AML-193 (cell line): ENCODE data around the gene FNDC3A.
"Not testable (repeated sequence)": the region's sequence is repeated elsewhere in the genome, so short reads cannot be mapped to it uniquely, and the experiment has no call there.

Experiments
- DNase-seq, 2 experiments: peaks; one replicate each; lab custom pipeline; 2025; lab: John Stamatoyannopoulos, UW

Gene FNDC3A

GRCh38 chr13:49042476-49042875, 66.8 kb downstream of the FNDC3A start:
- no peak for DNase-seq

DNA sequence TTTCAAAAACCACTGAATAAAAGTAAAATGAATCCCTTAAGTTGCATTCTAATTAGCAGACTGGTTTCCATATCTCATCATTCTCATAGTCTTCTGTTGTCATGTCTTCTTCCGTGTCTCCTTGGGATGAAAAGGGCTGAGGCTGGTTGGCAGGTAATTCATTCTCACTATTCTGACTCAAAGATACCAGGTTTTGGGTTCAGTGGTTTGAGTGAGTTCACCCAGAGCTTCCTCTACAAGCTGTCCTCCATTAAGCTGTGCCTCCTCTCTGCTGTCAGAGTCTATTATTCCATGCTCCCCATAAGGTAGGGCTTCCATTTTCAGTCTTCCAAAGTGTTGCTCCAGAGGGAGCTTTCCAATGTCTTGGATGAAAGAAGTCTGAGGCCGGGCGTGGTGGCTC, 68.3 kb downstream of the FNDC3A start:
- no peak for DNase-seq

GRCh38 chr13:49044836-49045235, 69.1 kb downstream of the FNDC3A start:
- DNase-seq = no peak

DNA sequence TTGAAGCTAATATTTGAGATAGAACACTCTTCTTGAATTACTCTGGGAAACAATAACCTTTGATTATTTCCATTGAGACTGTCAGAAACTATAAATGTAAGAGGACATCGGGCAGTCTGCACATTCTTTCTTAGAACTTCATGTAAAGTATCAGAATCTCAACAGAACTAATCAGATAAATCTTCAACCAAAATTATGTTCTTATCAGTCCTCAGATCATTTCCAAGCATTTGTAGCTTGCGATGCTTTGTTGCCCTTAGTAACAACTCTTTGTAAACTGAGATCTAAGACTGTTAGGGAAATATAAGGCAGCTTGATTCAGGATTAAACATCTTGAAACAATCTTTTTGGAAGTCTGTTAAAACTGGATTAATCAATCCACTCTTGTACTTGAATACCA, 70.3 kb downstream of the FNDC3A start:
- DNase-seq = no peak

GRCh38 chr13:49046519-49046918, 70.8 kb downstream of the FNDC3A start:
- no peak for DNase-seq

GRCh38 chr13:49052813-49053212, 77.1 kb downstream of the FNDC3A start:
- no peak for DNase-seq

DNA sequence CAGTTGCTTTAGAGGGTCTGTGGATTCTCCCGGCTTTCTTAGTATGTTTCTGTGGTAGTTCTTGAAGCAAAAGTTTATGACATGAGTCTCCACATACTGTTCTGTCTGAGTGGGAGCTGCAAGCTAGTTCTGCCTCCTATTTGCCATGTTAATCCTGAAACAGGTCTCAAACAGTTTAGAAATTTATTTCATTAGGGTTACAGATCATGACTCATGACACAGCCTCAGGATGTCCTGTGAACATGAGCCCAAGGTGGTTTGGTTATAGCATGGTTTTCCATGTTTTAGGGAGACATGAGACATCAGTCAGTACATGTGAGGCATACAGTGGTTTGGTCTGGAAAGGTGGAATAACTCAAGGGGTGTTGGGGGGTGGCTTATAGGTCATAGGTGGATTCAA, 77.5 kb downstream of the FNDC3A start:
- DNase-seq = no peak

DNA sequence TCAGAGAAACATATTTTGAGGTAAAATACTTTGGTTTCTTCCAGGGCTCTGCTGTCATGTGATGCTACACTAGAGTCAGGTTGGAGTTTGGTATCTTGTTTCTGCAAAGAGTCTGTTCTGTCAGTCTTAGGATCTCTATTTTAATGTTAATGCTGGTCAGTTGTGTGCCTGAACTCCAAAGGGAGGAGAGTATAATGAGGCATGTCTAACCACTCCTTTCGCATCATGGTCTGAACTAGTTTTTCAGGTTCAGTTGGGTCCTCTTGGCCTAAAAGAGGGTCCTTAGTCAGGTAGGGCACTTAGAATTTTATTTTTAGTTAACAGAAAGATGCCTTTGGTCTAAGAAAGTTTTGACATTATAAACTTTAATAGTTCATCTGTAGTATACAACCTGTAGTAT, 78.2 kb downstream of the FNDC3A start:
- DNase-seq = no peak

DNA sequence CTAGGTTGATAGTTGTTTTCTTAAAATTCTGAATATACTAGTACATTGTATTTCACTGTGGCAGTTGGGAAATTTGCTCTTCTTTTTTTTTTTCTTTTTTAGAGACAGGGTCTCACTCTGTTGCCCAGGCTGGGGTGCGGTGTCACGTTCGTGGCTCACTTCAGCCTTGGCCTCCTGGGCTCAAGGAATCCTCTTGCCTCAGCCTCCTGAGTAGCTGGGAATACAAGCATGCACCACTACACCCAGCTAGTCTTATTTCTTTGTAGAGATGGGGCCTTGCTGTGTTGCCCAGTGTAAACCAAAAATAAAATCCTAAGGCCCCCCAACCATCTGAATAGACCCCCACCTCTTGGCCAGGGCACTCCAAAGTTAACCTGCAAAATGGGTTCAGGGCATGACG, 79.3 kb downstream of the FNDC3A start:
- no peak for DNase-seq

GRCh38 chr13:49057176-49057575, 81.5 kb downstream of the FNDC3A start:
- no peak for DNase-seq

- DNase-seq = no peak
Measured at GRCh38 chr13:49058761-49059160, 83.0 kb downstream of the FNDC3A start.

- DNase-seq = no peak
Measured at GRCh38 chr13:49060678-49061387, 85.1 kb downstream of the FNDC3A start.

DNA sequence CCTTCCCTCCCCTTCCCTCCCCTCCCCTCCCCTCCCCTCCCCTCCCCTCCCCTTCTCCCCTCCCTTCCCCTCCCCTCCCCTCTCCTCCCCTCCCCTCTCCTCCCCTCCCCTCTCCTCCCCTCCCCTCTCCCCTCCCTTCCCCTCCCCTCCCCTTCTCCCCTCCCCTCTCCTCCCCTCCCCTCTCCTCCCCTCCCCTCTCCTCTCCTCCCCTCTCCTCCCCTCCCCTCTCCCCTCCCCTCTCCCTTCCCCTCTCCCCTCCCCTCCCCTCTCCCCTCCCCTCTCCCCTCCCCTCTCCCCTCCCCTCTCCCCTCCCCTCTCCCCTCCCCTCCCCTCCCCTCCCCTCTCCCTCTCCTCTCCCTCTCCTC, 85.7 kb downstream of the FNDC3A start:
- DNase-seq = not testable (repeated sequence)

GRCh38 chr13:49062297-49062896, 86.7 kb downstream of the FNDC3A start:
- peak; percentile 72 to 78 for DNase-seq

DNA sequence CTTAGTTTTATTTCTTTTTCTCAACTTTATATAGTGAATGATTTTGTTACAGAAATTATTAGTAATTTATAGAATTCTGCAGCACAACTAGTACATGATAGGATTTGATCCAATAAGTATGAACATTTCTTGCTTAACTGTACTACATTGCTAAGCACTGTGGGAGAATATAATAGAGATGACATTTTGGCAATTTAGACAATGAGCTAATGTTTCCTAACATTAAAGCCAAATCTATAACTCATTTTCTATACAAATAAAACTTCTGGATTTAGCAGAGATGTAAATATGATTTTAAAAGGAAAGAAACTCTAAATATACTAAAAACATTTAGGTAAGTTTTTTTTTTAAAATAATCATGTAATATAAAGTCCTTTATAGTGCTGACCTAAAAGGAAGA, 87.3 kb downstream of the FNDC3A start:
- no peak for DNase-seq

GRCh38 chr13:49063497-49063896, 87.8 kb downstream of the FNDC3A start:
- no peak for DNase-seq

DNA sequence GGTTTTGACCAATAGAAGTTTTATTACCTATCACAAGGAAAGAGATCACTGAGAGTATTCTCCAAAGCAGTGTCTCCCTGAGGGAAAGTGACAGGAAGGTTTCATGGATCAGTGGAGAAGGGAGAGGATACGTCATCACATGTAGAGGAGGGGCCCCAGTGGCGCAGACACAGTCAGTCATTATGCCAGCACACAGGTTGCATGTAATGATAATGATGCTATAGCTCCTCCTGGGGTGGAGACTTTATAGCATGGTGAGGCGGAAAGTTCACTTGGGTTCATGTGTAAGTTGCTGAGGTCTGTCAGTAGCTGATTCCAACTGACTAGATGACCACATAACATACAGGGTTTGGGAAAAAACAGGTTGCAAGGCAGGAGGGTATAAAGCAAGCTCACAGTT, 88.8 kb downstream of the FNDC3A start:
- DNase-seq = no peak

- DNase-seq = no peak
Measured at GRCh38 chr13:49066856-49067255, 91.1 kb downstream of the FNDC3A start.

DNA sequence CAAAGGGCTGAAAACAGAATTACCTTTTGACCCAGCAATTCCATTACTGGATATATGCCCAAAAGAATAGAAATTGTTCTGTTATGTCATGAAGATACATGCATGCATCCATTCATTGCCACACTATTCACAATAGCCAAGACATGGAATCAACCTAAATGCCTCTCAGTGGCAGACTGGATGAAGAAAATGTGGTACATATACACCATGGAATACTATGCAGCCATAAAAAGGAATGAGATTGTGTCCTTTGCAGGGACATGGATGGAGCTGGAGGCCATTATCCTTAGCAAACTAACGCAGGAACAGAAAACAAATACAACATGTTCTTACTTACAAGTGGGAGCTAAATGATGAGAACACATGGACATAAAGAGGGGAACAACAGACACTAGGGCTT, 92.8 kb downstream of the FNDC3A start:
- DNase-seq = not testable (repeated sequence)

DNA sequence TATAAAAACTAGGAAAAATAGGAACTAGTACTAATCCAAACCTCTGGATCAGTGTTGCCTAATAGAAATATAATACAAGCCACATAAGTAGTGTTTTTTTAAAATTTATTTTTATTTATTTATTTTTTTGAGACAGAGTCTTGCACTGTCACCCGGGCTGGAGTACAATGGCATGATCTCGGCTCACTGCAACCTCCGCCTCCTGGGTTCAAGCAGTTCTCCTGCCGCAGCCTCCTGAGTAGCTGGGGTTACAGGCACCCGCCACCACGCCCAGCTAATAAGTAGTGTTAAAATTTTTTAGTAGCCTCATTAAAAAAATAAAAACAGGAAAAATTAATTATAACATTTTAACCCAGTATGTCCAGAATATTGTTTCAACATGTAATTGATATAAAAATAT, 94.3 kb downstream of the FNDC3A start:
- not testable (repeated sequence) for DNase-seq

- DNase-seq = no peak
Measured at GRCh38 chr13:49071341-49071937, 95.7 kb downstream of the FNDC3A start.

- DNase-seq = no peak
Measured at GRCh38 chr13:49082653-49083536, 107.2 kb downstream of the FNDC3A start.

DNA sequence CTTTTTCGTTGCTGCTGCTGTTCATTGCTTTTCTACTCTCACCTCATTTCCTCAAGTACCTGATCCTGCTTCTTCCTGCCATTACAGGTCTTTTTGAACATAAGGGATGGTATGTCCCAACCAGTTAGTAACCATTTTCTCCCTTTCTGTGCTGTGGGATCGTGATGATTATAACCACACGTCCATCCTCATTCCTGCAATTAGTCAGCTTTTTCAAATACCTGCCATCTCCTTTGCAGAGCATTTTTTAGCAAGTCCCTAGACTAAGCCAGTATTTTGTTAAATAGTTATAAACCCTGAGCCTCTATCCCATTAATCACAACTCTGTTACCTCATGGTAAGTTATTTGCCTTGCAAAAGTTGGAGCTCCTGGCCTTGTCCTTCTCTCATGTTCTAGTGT, 109.2 kb downstream of the FNDC3A start:
- DNase-seq = no peak
